ENCODE data around the gene ADAMTS9.

ADAMTS9 gene

GRCh38 chr3:64578062-64578770, 109.6 kb downstream of the ADAMTS9 start:
- Mint-ChIP-seq H3K4me3 (no peak overlapping the region), H3K27me3 (ENCODE audit: low read depth) (no peaks in the 10 kb centered on the region), H3K4me1 (peaks cover 8% of the 10 kb centered on the region), H3K27ac (peak overlapping the region in 1 of 3 experiments; percentile 18), H3K9me3 (no peaks in the 10 kb centered on the region), H3K36me3 (ENCODE audit: low read depth) (peaks cover 51% of the 10 kb centered on the region)
- no peak for TF ChIP-seq CTCF (IDR thresholded peaks at IDR 0.05; ENCODE audit: unreplicated experiment in 3 of 3)

- no peaks in the 10 kb centered on the region for H3K9me3 Mint-ChIP-seq
- H3K27ac Mint-ChIP-seq = peak overlapping the region in 2 of 3 experiments; percentile 18 to 44
- H3K4me1 Mint-ChIP-seq = peaks cover 8% of the 10 kb centered on the region
- H3K4me3 Mint-ChIP-seq = no peak overlapping the region
- peaks cover 45% of the 10 kb centered on the region for H3K36me3 Mint-ChIP-seq (ENCODE audit: low read depth)
- no peak for TF ChIP-seq CTCF (IDR thresholded peaks at IDR 0.05; ENCODE audit: unreplicated experiment in 3 of 3)
- no peaks in the 10 kb centered on the region for H3K27me3 Mint-ChIP-seq (ENCODE audit: low read depth)
Observed at GRCh38 chr3:64576211-64576775, 111.5 kb downstream of the ADAMTS9 start.

- peaks cover 46% of the 10 kb centered on the region for H3K36me3 Mint-ChIP-seq (ENCODE audit: low read depth)
- peaks cover 8% of the 10 kb centered on the region for H3K4me1 Mint-ChIP-seq
- H3K9me3 Mint-ChIP-seq = no peaks in the 10 kb centered on the region
- TF ChIP-seq CTCF (IDR thresholded peaks at IDR 0.05; ENCODE audit: unreplicated experiment in 3 of 3) = peak; percentile 42 to 46 (median 45)
- H3K27ac Mint-ChIP-seq = no peak overlapping the region
- H3K4me3 Mint-ChIP-seq = no peak overlapping the region
- no peaks in the 10 kb centered on the region for H3K27me3 Mint-ChIP-seq (ENCODE audit: low read depth)
Observed at GRCh38 chr3:64575211-64575844, 112.5 kb downstream of the ADAMTS9 start.

GRCh38 chr3:64574194-64574593, 113.6 kb downstream of the ADAMTS9 start:
- Mint-ChIP-seq H3K27ac (peak overlapping the region in 1 of 3 experiments; percentile 56), H3K36me3 (ENCODE audit: low read depth) (peaks cover 54% of the 10 kb centered on the region), H3K4me1 (peaks cover 8% of the 10 kb centered on the region), H3K27me3 (ENCODE audit: low read depth) (no peaks in the 10 kb centered on the region), H3K9me3 (no peaks in the 10 kb centered on the region), H3K4me3 (no peak overlapping the region)
- no peak for TF ChIP-seq CTCF (IDR thresholded peaks at IDR 0.05; ENCODE audit: unreplicated experiment in 3 of 3)

GRCh38 chr3:64571982-64572381, 115.8 kb downstream of the ADAMTS9 start:
- H3K27ac Mint-ChIP-seq = no peak overlapping the region
- H3K36me3 Mint-ChIP-seq (ENCODE audit: low read depth) = peaks cover 55% of the 10 kb centered on the region
- no peaks in the 10 kb centered on the region for H3K9me3 Mint-ChIP-seq
- H3K4me3 Mint-ChIP-seq = no peak overlapping the region
- H3K4me1 Mint-ChIP-seq = peaks cover 4% of the 10 kb centered on the region
- no peaks in the 10 kb centered on the region for H3K27me3 Mint-ChIP-seq (ENCODE audit: low read depth)
- TF ChIP-seq CTCF (IDR thresholded peaks at IDR 0.05; ENCODE audit: unreplicated experiment in 3 of 3) = no peak

Data from nephron (organoid).